Epidermal melanocyte (primary cell): ENCODE data around the gene SLAMF1.
"Not testable (repeated sequence)": the region's sequence is repeated elsewhere in the genome, so short reads cannot be mapped to it uniquely, and the experiment has no call there.

Experiments used
- DNase-seq: peaks from one replicate; pipeline ENCODE4 v3.0.0; 2011; ENCODE audit warnings: low spot score; ENCODE audit not compliant: insufficient read length

The SLAMF1 gene

DNA sequence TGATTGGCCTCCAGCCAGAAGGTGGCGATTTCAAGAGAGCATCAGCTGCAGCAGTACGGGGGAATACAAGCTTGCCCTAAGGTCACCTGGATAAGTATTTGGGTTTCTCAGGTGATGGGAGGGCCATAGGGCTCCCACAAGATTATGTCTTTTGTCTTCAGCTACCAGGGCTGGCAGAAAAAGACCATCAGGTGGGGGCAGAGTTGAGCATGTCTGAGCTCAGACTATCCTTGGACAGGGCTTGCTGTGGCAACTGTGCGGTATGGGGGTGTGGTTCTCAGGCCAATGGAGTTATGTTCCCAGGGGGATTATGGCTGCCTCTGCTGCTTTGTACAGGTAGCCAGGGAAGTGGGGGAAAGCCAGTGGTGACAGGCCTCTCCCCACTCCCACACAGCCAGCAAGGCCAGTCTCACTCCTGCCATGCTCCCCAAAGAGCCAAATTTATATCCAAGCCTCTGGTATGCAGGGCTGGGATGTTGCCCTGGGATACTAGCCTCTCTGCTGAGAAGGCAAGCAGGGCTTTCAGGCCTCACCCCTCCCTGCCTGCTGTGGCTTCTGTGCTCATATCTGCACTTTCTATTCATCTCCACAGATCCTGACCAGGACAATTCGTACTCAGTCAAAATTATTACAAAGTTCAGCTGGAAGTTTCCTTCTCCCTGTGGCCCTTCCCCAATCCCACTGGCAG, 40.9 kb downstream of the SLAMF1 start:
- DNase-seq, result no peak

DNA sequence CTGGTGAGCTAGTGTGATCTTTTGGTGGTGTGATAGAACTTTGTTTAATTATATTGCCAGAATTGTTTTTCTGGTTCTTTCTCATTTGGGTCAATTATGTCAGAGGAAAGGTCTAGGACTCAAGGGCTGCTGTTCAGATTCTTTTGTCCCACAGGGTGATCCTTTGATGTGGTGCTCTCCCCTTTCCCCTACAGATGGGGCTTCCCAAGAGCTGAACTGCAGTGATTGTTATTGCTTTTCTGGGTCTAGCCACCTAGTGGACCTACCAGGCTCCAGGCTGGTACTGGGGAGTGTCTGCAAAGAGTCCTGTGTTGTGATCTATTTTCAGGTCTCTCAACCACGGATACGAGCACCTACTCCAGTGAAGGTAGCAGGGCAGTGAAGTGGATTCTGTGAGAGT, 41.6 kb downstream of the SLAMF1 start:
- no peak for DNase-seq

DNA sequence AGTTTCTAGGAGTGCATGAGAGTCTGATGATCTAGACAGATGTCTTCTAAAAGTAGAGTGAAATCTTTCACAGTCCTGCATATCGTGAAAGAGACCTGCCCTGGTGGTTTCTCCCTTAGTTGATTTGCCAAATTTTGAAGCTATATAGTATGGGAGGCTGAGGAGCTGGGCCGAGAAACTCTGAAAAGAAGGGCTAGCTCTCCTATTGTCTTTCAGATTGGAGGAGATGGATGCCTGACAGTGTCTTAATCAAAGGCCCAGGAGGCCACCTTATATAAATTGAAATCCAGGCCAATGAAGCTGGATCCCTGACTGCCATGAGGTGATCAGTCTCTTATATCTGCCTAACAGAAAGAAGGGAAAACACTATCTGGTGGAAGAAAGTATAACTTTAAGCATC, 49.1 kb downstream of the SLAMF1 start:
- no peak for DNase-seq

DNA sequence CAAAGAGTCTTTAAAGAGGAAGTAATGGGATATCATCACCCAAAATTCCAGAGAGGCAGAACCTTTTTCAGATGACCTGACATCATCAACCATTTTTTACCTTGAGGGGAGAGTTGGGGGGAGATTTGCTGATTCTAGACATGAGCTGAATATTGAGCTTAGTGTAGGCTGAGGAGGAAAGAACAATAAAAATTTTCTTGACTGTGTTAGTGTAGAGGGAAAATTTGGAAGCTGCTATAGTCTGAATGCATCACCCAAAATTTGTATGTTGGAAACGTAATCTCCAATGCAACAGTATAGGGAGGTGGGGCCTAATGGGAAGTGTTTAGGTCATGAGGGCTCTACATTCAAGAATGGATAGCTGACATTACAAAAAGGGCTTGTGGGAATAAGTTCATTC, 49.8 kb downstream of the SLAMF1 start:
- DNase-seq, result no peak

DNA sequence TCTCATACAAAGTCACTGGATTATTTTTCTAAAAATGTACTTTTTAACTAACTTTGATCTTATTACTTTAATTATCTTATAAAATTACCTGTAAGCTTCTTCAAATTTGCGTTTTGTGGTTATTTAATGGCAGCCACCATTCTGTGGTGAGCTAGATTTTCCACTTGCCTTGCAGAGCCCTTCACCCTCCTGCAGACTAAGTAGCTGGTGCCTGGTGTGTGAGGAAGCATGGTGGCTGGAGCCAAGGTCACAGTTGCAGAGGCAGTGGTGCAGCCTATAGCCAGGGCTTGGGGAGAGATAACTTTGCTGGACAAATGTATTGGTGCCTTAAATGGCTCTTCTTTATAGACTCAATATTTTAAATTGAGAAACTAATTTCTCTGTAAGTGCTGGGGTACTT, 56.4 kb downstream of the SLAMF1 start:
- DNase-seq, result no peak

DNA sequence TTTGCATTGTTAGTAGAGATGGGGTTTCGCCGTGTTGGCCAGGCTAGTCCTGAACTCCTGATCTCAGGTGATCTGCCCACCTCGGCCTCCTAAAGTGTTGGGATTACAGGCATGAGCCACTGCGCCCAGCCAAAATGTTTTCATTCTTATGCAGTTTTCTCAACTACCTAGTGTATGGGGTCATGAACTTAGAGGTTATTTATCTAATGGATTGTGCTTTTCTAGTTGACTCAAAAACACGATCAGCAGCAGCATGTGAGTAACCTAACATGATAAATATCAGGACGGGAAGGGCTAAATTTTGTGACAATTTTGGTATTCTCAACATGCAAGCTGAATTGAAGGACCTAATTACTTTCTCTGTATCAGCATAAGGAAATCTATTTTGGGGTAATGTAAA, 58.4 kb downstream of the SLAMF1 start:
- no peak for DNase-seq

DNA sequence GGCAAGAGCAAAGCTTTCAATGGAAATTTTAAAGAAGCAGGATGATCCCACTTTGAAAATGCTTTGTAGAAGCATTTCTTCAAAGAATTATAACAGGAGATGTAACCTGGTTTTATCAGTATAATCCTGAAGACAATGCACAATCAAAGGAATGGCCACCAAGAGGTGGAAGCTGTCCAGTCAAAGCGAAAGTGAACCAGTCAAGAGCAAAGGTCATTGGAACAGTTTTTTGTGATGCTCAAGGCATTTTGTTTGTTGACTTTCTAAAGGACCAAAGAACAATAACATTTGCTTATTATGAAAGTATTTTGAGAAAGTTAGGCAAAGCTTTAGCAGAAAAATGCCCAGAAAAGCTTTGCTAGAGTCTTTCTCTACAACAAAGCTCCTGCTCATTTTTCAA, 62.1 kb downstream of the SLAMF1 start:
- no peak for DNase-seq

DNA sequence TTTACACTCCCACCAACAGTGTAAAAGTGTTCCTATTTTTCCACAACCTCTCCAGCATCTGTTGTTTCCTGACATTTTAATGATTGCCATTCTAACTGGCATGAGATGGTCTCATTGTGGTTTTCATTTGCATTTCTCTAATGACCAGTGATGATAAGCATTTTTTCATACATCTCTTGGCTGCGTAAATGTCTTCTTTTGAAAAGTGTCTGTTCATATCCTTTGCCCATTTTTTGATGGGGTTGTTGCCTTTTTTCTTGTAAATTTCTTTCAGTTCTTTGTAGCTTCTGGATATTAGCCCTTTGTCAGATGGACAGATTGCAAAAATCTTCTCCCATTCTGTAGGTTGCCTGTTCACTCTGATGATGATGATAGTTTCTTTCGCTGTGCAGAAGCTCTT, 63.9 kb downstream of the SLAMF1 start:
- DNase-seq, result not testable (repeated sequence)

DNA sequence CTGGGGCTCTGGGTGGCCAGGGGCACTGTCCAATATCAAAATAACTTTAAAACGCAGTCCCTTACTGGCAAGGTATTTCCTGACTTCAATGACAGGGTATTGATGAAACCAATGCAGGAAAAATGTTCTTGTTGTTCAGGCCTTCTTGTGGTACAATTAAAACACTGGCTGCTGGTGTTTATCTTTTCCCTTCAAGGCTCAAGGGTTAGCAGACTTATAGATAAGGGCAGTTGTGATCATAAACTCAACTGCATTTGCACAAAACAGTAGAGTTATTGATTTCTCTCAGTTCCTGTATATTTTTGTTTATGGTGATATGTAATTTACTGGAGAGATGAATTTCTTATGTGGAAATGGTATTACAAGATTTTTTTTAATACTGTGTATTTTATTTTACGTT, 64.9 kb downstream of the SLAMF1 start:
- DNase-seq, result no peak

DNA sequence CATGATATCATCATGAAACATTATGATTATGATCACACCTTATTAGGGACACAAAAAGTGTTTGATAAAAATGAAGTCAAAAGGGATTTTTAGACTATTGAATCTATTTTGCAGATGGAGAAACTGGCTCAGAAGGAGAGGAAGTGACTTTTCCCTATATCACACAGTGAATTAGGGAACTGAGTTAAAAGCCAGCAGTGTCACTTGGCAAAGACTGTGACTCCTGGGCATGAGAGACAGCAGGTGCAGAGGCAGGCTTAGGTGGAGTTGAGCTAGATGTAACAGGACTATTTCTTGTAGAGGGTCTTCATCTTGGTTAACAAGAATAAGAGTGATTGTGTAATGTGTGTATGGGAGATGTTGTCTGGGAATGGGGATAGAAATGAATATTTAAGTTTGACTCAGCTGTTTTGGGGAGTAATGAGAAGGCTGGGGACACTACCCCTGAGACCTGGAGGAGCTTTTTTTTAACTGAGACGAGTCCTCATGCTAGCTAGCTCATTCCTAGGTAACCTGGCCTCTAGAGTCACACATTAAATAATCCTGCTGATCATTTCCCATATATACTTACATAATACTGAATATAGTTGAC, 66.5 kb downstream of the SLAMF1 start:
- DNase-seq, result no peak

DNA sequence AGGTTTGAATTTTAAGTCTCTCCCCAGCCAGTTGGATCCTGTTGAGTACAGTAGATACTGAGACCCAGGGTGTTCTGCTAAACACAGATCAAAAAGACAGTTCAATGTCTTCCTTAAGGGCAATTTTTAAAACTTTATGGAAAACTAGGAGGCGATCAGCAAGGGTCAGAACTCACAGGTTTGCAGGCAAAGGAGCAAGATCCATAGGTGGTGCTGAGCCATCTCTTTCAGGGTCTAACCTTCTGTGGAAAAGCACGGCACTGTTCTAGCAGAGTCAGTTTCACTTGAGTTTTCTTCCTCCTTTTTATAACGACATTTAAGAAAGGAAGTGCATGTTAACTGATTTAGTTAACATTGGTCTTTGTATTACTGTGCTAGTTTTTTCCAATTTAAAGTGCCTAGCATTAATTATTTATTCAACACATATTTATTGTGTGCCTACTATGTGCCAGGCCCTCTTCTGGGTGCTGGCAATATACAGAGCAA, 67.6 kb downstream of the SLAMF1 start, which contains the start of gene CD84:
CD84 (minus strand) TSS at position 281 of the 486 bp plus-strand sequence; CDS start at position 222, 59 bp downstream.
- DNase-seq, result no peak

DNA sequence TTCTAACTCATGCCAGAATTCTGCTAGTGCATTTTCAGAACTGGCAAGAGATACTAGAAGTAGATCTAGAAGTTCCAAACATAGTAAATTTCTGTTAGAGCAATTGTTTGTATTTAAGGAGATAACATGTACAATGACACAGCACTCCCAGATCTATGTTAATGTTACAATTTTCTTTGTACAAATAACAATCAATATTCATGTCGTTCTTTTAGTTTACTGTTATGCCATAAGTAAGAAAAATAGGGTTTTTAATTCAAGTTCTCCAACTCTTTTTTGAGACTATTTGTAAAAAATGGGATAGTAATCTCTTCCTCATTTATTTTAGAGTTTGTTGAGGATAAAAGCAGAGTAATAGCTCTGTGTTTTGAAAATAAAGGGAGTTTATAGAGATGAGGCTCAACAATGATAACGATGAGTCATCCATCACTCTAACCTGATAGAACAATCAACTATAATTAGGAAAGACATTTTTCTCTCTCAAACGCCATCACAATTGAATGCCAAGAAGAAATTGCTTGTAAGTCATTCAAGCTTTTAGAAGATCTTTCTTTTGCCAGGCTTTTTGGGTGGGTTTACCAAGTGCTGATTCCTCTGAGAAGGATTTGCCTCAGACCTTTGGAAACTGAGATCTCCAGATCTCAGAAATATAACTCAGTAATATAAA, 68.2 kb downstream of the SLAMF1 start:
- no peak for DNase-seq

DNA sequence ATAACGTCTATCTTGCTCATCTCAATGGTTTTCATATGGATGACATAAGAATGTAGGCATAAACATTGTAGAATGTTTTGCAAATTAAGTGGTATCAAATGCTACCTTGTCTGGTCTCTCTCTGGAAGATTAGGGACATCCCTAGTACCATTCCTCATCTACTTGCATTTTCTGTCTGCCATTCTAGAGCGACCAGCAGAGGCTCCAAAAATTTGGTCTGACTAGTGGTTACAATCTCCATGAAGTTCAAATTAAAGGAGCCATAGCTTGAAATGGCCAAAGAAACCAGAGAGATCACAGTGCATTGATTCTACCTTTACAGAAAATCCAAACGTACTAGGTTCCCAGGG, 68.7 kb downstream of the SLAMF1 start:
- no peak for DNase-seq

DNA sequence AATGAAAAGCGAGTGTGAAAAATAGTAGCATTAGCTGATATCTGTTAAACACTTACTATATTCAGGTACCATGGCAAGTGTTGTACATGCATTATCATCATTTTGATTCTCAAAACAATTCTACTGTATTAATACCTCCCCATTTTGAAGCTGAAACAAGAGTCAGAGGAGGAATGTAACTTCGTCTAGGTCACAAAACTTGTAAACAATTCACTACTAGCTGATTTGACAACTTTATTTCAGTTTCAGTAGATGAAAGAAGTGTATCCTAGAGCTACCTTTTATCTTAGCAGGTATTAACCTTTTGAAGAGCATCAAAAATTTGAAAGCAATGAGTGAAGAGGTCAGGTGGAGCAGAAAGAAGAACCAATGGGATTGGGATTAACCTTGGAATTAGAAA, 69.2 kb downstream of the SLAMF1 start:
- no peak for DNase-seq

DNA sequence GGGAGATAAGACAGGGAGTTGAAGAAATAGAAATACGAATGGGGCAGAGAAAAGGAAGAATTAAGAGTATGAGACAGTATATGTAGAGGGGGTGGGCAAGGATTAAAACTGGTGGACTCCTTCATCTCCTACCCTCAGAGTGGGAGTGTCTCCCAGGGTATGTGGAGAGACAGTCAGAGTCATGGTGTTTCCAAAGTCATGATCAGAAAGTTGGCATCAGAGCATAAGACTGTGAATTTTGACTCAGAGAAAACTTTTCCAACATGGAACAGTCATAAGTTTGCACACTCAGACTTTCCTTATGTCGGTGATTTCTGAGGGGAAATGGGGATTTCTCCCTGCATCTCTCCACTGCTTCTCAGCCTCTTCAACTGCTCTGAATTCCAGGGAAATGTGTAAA, 70.0 kb downstream of the SLAMF1 start:
- DNase-seq, result no peak

DNA sequence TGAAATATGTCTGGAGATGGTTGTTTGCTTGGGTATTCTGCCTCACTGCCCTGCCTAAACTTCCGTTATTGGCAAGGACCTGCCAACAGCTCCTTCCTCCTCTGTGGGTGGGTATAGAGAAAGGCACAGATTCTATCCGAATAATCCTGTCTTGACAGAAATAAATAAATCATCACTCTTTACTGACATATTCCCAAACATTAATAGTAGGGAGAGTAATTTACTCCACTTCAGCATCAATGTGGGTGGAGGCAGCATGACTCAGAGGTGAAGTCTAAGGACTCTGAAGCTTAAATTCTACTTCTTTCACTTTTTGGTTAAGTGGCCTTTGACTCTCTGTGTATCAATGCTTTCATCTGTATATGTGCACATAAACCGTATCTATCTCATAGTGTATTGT, 70.5 kb downstream of the SLAMF1 start:
- DNase-seq, result no peak

DNA sequence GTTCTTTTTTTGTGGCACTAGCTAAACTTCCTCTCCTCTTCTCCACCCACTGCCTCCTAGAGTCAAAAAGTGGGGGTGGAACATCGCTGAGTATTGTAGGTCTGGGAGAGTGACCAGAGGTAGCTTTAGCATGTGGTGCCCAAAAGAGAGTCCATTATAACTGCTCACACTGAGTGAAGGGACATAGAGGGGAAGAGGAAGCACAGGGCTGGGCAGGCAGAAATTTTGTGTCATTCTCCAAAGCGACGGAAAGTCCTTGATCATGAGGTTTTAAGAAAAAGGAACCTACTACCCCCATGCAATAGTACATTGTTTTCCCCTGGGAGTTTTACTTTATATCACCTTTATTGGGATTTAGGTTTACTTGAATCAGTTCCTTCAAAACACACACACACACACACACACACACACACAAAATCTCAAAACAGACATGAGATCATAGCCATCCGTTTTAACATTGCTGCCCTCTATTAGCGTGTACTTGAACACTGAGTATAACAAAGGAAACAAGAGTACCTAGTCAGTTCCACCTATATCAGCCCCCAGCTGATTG, 71.7 kb downstream of the SLAMF1 start:
- no peak for DNase-seq

DNA sequence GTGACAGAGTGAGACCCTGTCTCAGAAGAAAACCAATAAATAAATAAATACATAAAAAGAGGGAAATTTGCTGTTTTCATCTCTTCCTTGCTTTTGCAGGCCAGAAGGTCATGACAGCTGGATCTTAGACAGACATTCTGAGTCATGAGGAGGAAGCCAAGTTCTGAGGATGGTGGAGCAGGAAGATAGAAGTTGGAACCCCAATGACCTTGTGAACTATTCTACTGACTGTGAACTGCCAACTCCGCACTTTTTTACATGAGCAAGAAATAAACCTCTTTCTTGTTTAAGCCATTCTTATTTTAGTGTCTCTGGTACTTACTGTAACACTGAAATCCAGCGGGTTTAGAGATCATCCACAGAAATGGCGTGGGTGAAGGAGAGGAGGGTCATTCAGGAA, 76.0 kb downstream of the SLAMF1 start:
- DNase-seq, result no peak

DNA sequence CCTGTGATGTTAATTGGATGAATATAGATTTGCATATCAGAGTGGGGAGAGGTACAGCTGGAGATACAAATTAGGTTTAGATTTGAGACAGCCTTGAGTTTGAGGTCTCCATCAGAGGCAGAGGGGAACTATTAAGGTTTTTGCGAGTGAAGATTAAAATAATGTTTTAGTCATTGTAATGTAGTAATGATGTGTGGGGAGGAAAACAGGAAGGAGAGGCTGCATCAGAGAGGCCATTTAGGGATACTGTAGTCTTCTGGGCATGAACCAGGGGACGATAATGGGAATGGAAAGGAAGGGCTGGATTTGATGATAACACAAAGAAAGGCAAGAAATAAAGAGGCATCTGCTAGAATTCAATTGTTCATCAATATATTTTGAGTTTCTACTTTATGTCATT, 77.0 kb downstream of the SLAMF1 start:
- DNase-seq, result no peak

DNA sequence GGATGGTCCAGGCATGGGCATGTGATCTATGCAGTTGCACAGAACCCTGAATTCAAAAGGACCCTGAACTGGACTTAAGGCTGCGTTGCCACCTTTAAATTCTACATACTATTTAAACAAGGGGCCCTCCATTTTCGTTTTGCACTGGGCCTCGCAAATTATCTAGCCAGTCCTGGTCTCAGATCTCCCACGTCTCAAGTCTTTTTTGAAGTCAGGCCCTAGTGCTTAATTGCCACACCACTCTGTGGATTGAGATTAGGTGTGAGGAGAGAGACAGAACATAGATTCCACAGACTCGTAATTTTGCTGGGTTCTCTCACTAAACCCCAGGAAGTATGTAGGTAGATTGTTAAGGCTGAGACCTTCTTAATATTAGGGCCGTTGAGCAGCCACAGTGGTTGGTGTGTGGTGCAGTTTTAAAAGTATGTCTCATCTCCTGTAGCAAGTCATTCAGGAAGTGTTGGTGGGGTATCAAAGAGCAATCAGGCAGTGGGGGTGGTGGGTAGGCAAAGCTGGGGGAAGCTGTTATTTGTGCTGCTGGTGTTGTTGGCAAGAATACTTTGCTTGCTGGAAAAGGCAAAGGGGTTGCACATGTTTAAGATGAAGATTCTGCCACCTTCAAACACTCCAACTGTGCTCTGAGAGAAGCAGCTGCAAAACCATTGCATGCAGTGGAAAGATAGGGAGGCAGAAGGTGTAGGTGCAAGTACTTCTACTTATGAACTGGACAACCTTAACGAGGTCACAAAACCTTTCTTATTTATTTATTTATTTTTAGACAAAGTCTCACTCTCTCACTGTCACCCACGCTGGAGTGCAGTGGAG, 78.8 kb downstream of the SLAMF1 start:
- DNase-seq, result no peak

DNA sequence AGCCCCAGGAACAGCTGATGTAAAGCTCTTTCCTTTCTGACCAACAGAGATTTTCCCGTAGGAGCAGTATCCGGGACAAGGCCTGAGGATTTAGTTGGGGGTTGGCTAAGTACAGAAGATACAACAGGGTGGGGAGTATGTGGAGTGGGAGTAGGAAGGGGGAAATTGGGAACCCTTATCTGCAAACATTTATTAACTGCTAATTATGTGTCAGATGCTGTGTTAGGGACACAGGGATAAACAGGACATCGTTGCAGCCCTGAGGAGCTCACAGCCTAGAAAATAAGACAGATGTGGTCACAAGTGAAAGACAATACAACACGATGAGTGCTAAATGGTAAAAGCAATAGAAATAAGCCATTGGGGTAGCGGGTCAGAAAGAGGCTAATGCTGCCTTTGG, 79.5 kb downstream of the SLAMF1 start:
- DNase-seq, result no peak

DNA sequence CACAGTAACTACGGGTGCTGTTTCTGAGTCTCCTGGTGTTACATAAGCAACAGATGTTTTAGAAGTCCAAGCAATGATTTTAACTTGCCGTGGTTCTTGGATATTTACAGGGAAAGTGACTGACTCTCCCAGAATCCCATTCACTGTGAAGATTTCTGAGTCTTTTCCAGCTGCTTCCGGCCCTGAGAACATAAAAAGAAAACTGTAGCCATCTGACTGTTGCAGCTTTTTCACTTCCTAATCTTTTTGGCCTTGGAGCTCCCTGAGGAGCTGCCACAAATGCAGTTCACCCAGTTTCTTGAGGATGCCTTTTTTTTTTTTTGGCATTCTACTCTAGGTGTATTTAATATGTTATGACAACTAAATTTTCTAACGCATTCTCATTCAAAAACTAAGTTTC, 81.3 kb downstream of the SLAMF1 start:
- no peak for DNase-seq
